HFF-Myc (cell line): ENCODE data around the gene GRAMD1C.

ENCODE experiments used
- DNase-seq: peaks from one replicate; pipeline ENCODE4 v3.0.0-alpha.2; 2011; ENCODE audit warnings: low read depth; ENCODE audit errors: extremely low read depth
- H3K4me3 ChIP-seq: replicated peaks from 2 replicates; pipeline ENCODE4 v1.5.1; 2011; ENCODE audit warnings: low read depth, mild to moderate bottlenecking, control low read depth, low read length
- TF ChIP-seq, protein P1 (sequence below): IDR thresholded peaks from 2 replicates; pipeline ENCODE4 v1.5.1; 2012; ENCODE audit warnings: mild to moderate bottlenecking, low read depth, low read length, control low read depth; ENCODE audit errors: missing control alignments

The GRAMD1C gene

DNA sequence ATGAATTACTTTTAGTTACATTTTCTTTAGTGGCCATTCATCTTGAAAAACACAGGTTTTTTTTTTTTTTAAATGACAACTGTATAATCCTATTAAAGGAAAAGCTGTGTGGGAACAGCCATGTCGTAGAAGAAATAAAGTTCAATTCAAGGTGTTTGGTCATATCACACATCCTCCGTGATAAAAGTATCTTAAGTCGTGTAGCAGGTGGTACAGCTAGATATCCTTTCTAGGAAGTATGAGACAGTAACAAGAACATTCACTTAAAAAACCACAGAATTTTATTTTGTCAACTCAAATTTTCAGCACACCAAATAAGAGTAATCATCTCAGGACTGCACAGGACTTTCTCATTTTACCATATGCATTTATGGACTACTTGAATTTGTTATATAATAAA is 125.3 kb downstream of the GRAMD1C start:
- TF ChIP-seq, protein P1, sequence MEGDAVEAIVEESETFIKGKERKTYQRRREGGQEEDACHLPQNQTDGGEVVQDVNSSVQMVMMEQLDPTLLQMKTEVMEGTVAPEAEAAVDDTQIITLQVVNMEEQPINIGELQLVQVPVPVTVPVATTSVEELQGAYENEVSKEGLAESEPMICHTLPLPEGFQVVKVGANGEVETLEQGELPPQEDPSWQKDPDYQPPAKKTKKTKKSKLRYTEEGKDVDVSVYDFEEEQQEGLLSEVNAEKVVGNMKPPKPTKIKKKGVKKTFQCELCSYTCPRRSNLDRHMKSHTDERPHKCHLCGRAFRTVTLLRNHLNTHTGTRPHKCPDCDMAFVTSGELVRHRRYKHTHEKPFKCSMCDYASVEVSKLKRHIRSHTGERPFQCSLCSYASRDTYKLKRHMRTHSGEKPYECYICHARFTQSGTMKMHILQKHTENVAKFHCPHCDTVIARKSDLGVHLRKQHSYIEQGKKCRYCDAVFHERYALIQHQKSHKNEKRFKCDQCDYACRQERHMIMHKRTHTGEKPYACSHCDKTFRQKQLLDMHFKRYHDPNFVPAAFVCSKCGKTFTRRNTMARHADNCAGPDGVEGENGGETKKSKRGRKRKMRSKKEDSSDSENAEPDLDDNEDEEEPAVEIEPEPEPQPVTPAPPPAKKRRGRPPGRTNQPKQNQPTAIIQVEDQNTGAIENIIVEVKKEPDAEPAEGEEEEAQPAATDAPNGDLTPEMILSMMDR: no peak
- no peak overlapping the region for H3K4me3 ChIP-seq
- DNase-seq: no peak

DNA sequence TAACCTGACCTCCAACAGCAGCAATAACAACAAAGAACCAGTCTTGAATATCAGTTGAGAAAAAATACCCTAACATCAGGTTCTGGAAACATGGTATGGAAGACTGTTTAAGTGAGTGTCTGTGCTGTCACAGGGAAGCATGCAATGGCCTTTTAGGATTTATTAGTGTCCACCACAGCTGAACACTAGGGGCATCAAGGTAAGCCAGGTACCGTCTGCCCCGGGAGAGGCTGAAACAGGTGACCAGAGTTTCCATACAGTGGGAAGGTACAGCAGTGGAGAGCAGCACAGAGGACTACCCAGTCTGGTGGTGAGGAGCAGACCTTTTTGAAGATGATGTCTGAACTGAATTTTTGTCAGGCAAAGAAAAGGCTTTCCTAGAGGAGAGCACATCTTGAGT is 127.6 kb downstream of the GRAMD1C start:
- no peak overlapping the region for H3K4me3 ChIP-seq
- TF ChIP-seq, protein P1: no peak
- DNase-seq: no peak

DNA sequence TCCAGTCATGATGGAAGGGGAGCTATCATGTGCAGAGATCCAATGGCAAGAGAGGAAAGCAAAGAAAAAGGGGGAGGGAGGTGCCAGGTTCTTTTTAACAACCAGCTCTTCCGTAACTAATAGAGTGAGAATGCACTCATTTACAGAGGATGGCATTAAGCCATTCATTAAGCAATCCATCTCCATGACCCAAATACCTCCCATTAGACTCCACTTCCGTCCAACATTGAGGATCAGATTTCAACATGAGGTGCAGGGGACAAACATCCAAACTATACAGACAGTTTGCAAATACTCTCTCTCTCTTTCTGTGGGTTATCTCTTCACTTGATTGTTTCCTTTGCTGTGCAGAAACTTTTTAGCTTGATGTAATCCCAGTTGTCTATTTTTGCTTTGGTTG is 130.4 kb downstream of the GRAMD1C start:
- TF ChIP-seq, protein P1: no peak
- DNase-seq: no peak
- H3K4me3 ChIP-seq: no peak overlapping the region

DNA sequence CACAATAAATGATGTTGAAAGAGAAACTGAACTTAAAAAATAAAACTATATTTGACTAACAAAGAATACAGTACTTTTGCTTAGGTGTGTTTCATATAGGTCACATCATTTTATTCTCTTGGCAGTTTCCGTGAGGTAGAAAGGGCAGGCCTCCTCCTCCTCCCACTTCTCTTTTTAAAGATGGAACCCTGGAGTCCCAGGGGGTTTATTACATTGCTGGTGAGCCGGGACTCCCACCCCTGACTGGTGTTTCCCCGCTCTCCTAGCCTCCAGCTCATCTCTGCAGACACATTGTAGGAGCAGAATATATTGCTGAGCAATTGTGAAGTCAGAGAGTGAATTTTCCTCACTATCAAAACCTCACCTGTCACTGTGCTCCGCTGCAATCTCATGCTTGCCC is 139.2 kb downstream of the GRAMD1C start:
- DNase-seq: no peak
- TF ChIP-seq, protein P1: no peak
- H3K4me3 ChIP-seq: no peak overlapping the region

DNA sequence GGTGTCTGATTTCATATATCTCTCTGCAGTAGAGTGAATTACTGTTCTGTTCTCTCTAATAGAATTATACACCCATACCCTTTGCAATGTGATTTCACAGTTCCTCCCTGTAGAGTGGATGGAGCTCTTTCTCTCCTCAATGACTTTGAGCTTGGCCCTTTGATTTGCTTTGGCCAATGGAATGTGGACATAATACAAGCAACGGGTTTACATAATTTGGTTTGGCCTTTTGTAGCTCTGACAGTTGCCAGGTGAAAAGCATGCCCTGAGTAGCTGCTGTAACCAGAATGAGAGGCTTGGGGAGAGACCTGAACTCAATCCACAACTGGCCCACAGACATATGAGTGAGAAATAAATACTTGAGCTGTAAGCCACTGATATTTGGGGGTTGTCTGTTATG is 141.3 kb downstream of the GRAMD1C start:
- no peak for DNase-seq
- TF ChIP-seq, protein P1: no peak
- no peak overlapping the region for H3K4me3 ChIP-seq

DNA sequence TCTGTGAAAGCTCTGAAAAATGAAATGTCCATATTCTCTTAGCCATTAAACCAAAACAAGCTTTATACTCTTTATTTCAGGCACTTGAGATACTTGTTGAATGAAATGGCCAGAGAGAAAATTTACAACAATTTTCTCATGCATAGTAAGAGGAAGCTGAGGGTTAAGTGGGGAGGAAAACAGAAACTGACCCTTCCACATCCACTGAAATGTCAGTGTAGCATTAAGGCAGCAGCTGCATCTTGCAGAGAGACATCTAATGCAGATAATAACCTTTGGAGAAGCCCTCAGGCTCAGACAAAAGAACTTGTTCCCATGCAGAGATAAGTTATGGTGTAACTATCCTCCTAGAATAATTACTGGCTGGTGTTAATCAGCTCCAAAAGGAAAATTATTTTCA is 143.2 kb downstream of the GRAMD1C start:
- TF ChIP-seq, protein P1: no peak
- DNase-seq: no peak
- no peak overlapping the region for H3K4me3 ChIP-seq

DNA sequence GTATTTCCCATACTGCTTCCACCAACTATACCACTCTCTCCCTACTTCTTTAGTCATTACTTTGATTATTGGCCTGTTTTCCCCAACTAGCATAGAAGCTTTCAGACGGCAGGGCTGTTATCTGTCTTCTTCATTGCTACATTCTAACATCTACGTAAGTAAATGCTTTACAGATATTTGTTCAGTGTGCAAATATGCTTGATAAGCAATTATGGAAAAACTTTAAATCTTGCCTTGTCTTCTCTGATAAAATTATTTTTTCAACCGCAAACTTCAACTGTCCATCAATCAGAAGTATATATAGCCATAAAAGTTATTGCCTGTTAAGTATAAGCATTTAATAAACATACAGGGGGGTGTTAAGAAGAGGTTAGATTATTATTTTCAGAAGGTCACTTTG is 145.0 kb downstream of the GRAMD1C start:
- DNase-seq: no peak
- no peak overlapping the region for H3K4me3 ChIP-seq
- TF ChIP-seq, protein P1: no peak
